ENCODE results near the gene LRTM2. TPM values are rescaled to one million over a fixed set of nuclear protein-coding genes. Genes with fewer than 3 reads are reported as not detected.

LRTM2 gene
- total RNA-seq, 1 donor from 2014 or later = 0.47 TPM

DNA sequence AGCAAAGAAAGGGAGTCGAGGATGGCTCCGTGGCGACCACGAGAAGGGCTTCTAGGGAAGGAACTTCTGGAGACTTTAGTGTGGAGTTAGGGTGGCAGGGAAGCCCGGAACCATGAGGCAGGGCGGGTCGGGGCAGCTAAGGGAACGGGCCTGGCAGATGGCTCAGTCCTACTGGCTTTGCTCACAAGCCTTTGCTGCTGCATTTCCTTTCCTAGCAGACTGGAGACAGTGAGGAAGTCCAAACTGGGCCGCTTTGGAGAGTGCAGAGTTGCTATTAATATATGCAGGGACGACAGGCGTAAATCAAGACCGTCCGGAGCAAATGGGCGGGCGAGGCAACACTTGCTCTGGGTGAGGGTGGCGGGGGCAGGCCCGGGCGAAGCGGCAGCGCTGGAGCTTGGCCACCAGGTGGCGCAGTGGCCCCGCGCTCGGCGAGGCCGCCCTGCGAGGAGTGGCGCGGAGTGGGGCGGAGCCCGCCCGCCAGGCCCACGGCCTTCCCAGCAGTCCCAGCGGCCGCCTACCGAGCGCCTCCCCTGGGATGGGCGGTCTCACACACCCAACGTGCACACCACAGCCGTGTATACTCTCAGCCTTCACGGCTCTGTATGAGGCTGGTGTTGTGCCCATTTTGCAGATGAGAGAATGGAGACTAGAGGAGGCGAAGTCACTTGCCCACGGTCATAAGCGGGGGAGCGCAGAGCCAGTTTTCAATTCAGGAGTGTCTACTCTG, 24.4 kb upstream of the LRTM2 start:
- H3K9me3 Mint-ChIP-seq = no peaks in the 10 kb centered on the region
- DNase-seq (ENCODE audit: low spot score in 2 of 2, unreplicated experiment in 2 of 2) = peak; percentile 77 to 92
- peaks cover 10% of the 10 kb centered on the region for H3K4me1 Mint-ChIP-seq
- no peaks in the 10 kb centered on the region for H3K27me3 Mint-ChIP-seq (ENCODE audit: low read depth)
- no peaks in the 10 kb centered on the region for H3K36me3 Mint-ChIP-seq
- H3K4me3 Mint-ChIP-seq = peak overlapping the region; percentile 51
- TF ChIP-seq, protein P1, sequence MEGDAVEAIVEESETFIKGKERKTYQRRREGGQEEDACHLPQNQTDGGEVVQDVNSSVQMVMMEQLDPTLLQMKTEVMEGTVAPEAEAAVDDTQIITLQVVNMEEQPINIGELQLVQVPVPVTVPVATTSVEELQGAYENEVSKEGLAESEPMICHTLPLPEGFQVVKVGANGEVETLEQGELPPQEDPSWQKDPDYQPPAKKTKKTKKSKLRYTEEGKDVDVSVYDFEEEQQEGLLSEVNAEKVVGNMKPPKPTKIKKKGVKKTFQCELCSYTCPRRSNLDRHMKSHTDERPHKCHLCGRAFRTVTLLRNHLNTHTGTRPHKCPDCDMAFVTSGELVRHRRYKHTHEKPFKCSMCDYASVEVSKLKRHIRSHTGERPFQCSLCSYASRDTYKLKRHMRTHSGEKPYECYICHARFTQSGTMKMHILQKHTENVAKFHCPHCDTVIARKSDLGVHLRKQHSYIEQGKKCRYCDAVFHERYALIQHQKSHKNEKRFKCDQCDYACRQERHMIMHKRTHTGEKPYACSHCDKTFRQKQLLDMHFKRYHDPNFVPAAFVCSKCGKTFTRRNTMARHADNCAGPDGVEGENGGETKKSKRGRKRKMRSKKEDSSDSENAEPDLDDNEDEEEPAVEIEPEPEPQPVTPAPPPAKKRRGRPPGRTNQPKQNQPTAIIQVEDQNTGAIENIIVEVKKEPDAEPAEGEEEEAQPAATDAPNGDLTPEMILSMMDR (IDR thresholded peaks at IDR 0.05; ENCODE audit: unreplicated experiment) = peak; percentile 98
- H3K27ac Mint-ChIP-seq = no peak overlapping the region

DNA sequence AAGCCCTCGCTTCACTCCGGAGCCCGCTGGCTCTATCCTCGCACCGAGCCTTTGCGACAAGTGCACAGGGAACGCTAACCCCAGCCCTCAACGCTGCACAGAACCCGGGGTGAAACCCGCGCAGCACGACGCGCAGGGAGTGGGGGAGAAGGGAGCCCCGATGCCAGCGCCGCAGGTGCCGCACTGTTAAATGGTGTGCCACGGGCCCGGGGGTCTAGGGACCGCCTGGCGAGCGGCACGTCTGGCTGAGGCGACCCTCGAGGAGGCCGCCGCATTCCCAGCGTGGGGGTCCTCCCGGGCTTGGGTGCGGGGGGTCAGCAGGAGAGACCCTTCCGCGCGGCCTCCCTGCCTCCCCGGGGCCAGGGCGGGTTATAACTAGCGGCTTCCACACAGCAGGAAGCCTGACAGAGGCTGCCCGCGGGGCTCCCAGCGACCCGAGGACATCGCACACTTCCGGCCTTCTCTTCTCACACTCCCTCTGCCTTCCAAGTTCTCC, 23.8 kb upstream of the LRTM2 start:
- DNase-seq (ENCODE audit: low spot score in 2 of 2, unreplicated experiment in 2 of 2) = no peak
- no peaks in the 10 kb centered on the region for H3K27me3 Mint-ChIP-seq (ENCODE audit: low read depth)
- peak overlapping the region; percentile 43 for H3K4me3 Mint-ChIP-seq
- H3K27ac Mint-ChIP-seq = no peak overlapping the region
- TF ChIP-seq, protein P1 (IDR thresholded peaks at IDR 0.05; ENCODE audit: unreplicated experiment) = no peak
- H3K9me3 Mint-ChIP-seq = no peaks in the 10 kb centered on the region
- H3K4me1 Mint-ChIP-seq = peaks cover 6% of the 10 kb centered on the region
- H3K36me3 Mint-ChIP-seq = no peaks in the 10 kb centered on the region

DNA sequence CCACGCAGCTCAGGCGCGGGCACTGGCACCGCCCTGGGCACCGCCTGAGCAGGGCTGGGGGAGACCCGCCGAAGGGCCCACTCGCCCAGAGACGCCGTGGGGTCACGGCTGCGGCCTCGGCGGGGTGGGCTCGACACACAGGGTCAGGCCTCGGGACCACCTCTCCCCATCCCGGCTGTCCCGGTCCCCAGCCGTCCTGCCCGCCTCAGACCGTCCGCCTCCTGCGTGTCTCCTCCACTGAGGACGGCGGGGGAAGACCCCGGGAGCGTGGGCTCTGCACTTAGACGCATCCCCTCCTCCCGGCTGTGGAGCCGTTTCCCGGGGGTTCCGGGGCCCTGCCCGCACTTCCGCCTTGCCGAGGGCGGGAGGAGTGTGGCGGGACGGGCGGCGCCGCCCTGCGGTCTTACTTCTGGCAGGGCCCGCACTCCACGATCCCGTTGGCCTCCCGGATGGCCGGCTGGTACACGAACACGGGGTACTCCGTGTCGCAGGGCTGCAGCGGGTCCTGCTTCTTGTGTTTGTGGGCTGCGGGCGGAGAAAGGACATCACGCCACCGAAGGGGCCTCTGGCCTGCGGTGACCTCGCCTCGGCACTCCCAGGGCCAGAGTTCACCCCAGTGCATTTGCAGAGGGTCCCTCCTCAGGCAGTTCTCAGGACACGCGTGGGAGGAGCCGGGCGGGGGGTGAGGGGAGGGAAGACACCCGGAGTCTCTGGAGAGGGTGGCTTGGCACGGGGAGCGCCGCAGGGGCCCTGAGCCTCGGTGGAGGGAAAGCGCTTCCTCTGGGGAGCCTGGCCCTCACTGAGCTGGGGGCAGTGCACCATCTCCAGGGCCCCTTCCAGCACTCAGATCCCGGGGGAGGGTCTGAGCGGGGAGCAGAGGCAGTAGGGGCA, 23.1 kb upstream of the LRTM2 start:
- Mint-ChIP-seq H3K4me1 (peaks cover 6% of the 10 kb centered on the region), H3K9me3 (no peaks in the 10 kb centered on the region)

DNA sequence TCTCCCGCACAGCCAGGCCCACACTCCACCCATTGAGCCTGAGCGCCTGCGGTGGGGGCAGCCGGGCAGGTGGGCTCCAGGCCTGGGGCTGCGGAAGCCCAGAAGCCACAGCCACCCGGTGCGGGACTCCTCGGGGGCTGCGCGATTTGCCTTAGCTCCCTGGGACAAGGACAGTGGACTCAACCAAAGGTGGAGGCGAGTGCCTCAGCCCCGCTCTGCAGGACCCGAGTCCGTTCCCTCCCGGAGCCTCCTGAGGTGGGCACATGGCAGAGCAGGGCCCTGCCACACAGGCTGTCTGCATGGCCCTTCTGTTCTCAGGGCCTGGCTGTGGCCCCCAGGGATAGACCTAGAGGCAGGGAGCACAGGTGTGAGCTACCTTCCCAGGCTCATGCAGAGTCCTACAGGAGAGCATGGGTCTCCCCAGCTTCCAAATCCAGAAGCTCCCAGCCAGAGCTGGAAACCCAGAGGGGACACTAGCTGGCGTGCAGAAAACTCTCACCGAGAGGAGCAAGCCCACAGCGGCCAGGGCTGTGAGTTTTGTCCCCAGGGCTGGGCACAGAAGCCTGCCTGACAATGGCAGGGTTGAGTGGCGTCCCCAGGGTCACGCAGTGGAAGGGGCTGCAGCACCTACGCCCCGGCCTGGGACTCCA, 22.2 kb upstream of the LRTM2 start:
- H3K9me3 Mint-ChIP-seq = no peaks in the 10 kb centered on the region
- no peaks in the 10 kb centered on the region for H3K36me3 Mint-ChIP-seq
- no peak for DNase-seq (ENCODE audit: low spot score in 2 of 2, unreplicated experiment in 2 of 2)
- TF ChIP-seq, protein P1 (IDR thresholded peaks at IDR 0.05; ENCODE audit: unreplicated experiment) = no peak
- H3K27ac Mint-ChIP-seq = no peak overlapping the region
- no peaks in the 10 kb centered on the region for H3K27me3 Mint-ChIP-seq (ENCODE audit: low read depth)
- no peak overlapping the region for H3K4me3 Mint-ChIP-seq
- peaks cover 6% of the 10 kb centered on the region for H3K4me1 Mint-ChIP-seq

More for the DNA sequence above, 23.1 kb upstream of the LRTM2 start:
- Mint-ChIP-seq H3K36me3 (no peaks in the 10 kb centered on the region), H3K27ac (no peak overlapping the region), H3K4me3 (no peak overlapping the region), H3K27me3 (ENCODE audit: low read depth) (no peaks in the 10 kb centered on the region)
- DNase-seq (ENCODE audit: low spot score in 2 of 2, unreplicated experiment in 2 of 2) = peak in 1 of 2 experiments; percentile 25
- TF ChIP-seq, protein P1 (IDR thresholded peaks at IDR 0.05; ENCODE audit: unreplicated experiment) = no peak

DNA sequence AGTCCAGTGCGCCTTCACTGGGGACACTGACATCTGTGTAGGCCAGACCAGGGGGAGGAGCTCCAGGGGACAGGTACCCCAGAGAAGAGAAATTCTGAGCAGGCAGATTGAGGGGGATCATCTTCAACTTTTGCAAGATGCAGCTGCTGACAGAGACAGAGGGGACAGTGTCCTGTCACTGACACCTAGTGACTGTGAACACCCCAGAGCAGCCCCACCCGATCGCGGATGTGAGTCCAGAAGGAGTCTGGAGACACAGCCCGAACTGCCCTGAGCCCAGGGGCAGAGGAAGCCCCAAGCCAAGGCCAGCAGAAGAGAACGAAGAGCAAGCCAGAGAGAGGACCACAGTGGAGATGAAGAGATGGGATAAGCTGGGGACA, 21.7 kb upstream of the LRTM2 start:
- Mint-ChIP-seq H3K4me3 (no peak overlapping the region), H3K27me3 (ENCODE audit: low read depth) (no peaks in the 10 kb centered on the region), H3K36me3 (no peaks in the 10 kb centered on the region), H3K4me1 (peaks cover 6% of the 10 kb centered on the region), H3K9me3 (no peaks in the 10 kb centered on the region), H3K27ac (no peak overlapping the region)
- no peak for DNase-seq (ENCODE audit: low spot score in 2 of 2, unreplicated experiment in 2 of 2)
- TF ChIP-seq, protein P1 (IDR thresholded peaks at IDR 0.05; ENCODE audit: unreplicated experiment) = no peak
